SIG-M5 treated with dmso at 0.1 percent for 504 hours (cell line): Measurements from ENCODE around the gene PKN1.
A peak's percentile ranks its signal among the peaks of the same experiment; 100 is the strongest.

Experiments used
- DNase-seq: peaks from one replicate; lab custom pipeline; 2025; ENCODE audit not compliant: unreplicated experiment; lab: John Stamatoyannopoulos, UW

The PKN1 gene

GRCh38 chr19:14406645-14407401 is 26.3 kb upstream of the PKN1 start:
- no peak for DNase-seq

GRCh38 chr19:14407605-14408484 is 25.3 kb upstream of the PKN1 start:
- DNase-seq: no peak

DNA sequence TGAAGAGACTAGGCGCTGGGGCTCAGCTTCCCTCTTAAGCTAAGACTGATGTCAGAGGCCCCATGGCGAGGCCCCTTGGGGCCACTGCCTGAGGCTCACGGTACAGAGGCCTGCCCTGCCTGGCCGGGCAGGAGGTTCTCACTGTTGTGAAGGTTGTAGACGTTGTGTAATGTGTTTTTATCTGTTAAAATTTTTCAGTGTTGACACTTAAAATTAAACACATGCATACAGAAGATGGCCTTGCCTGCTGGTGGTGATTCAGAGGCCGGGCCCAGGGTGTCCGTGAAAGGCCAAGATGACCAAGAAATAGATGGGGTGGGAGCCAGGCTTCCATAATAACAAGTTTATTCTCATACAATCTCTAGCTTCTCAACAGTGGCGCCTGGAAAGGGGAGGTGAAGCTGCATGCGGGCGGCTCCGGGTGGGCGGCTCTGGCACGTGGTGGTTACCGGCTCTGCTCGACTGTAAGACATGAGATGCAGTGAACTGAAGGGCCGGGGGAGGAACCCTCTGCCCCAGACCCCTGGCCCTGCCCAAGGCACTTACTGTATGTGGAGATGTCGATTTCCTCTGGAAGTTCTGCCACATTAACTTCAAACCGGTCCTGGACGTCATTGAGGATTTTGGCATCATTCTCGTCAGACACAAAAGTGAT is 24.5 kb upstream of the PKN1 start:
- no peak for DNase-seq

GRCh38 chr19:14409146-14410023 is 23.7 kb upstream of the PKN1 start:
- no peak for DNase-seq

DNA sequence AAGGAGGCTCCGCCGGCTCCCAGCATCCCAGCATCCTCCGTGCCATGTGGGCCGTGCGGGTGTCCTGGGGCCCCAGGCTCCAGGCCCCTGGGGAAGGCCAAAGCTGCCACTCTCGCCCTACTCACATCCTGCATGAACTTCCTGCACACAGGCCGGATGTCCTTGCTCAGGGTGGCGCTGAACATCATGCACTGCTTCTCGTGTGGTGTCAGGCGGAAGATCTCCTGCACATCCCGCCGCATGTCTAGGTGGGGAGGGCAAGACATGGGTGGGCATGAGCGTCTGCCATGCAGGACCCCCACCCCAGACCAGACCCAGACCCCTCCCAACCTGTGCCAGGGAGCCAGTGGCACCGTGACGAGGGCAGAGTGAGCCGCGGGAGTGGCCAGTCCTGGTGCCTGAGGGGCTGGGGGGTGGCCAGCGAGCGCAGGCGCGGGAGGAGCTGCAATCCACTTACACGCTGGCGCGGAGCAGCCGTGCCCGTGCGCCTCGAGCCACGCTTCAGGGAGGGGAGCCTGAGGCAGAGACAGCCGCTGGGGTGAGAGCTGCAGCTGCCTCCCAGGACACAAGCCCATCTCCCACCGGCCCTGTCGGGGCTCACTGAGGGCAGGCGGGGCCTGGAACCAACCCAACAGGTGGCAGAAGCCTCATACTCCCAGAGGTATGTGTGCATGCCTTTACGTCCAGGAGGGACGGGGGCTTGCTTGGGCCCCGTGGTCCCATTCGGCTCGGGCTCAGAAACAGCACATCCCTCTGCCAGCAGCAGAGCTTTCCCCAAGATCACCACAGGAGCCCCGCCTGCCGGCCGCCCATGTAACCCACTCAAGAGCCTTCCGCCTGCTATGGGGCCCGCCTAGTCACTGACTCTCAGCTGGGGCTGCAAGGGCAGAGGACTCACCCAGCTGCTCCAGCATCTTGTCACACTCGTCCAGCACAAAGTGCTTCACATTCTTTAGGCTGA is 22.7 kb upstream of the PKN1 start:
- DNase-seq: no peak

DNA sequence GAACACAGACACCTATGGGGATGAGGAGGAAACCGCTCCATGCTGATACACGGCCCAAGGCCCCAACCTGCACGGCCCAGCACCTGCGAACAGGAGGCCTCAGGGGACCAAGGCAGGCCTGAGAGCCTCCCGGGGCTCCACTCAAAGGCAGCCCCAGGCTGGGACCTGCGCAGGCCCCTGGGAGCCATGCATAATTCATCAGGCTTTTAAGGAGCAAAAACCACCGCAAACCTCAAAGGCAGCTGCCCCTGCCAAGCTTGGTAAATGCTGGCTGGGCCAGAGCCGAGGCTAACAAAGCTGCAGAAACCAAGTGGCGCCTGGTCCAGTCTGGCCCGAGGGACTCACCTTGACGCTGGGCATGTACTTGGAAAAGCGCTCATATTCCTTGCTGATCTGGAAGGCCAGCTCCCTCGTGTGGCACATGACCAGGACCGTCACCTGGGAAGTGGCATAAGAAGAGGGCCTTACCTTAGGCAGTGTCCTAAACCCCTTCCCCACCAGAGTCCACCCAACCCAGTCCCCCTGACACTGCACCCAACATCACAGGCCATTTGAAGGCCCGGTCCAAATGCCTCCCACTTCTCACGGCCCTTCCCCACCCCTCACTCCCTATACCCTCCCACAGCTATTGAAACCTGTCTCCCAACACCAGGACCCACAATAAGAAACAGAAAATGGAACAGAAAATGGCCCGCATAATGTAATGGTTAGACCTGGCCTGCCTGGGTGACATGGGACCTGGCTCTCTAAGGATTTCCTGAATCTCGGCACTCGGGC is 21.8 kb upstream of the PKN1 start:
- no peak for DNase-seq

GRCh38 chr19:14411938-14412245 is 21.2 kb upstream of the PKN1 start:
- DNase-seq: no peak

DNA sequence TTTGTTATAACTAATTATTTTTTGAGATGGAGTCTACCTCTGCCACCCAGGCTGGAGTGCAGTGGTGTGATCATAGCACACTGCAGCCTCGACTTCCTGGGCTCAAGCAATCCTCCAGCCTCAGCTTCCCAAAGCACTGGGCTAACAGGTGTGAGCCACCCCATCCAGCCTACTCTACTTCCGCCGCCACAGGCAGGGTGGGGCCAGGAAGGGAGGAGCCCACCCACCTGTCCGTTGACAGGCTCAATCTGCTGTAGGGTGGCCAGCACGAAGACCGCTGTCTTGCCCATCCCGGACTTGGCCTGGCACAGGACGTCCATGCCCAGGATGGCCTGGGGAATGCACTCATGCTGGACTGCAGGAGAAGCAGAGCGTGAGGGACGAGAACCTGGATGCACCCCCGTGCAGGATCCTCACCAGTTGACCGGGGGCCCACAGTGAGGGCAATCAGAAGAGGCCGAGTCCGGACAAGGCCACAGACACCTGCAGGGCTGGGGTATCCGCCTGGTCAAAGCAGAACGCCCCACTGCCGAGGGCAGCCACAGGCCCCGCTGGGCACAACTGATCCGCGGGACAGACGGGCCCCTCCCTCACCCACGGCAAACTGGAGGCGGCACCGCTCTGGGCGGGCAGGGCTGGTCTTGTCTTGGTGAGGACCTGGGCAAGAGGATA is 20.6 kb upstream of the PKN1 start:
- no peak for DNase-seq

GRCh38 chr19:14412996-14413692 is 20.0 kb upstream of the PKN1 start:
- DNase-seq: no peak

DNA sequence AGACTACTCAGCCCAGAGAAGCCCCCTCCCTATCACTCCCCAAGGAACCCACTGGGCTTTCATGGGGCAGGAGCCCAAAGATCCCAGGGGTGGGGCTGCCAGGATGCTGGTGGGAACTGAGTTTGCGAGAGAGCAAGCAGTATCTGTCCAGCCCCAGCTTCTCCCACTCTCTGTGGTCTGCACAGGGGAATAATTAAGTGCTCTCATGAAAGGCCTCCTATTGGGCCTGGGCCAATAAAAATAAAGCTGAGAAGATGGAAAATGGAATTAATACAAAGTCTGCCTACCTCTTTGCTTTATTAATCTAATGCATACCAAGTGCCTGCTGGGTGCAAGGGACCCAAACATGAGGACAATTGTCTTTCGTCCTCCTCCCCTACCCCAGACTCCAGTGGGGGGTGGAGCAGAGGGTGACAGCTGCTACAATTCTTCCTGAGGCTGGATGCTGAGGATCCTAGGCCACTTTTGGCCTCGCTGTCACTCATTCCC is 19.4 kb upstream of the PKN1 start:
- no peak for DNase-seq

DNA sequence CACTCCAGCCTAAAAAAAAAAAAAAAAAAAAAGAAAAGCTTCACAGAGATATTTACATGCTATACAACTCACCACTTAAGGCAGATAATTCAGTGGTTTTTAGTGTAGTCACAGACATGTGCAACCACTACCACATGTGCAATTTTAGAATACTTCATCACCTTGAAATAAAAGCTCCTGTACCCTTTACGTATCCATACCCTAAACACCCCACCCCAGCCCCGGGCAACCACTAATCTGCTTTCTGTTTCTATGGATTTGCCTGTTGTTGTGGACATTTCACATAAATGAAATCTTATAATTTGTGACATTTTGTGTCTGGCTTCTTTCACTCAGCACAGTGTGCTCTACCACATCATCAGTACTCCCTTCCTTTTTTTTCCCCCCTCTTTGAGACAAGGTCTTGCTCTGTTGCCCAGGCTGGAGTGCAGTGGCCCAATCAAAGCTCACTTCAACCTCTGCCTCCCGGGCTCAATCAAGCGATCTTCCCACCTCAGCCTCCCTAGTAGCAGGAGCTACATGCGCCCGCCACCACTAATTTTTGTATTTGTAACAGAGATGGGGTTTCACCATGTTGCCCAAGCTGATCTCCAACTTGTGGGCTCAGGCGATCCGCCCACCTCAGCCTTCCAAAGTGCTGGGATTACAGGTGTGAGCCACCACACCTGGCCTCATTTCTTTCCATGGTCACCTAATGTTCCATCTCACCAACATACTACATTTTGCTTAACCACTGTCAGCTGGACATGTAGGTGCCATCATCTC is 18.0 kb upstream of the PKN1 start:
- DNase-seq: no peak

DNA sequence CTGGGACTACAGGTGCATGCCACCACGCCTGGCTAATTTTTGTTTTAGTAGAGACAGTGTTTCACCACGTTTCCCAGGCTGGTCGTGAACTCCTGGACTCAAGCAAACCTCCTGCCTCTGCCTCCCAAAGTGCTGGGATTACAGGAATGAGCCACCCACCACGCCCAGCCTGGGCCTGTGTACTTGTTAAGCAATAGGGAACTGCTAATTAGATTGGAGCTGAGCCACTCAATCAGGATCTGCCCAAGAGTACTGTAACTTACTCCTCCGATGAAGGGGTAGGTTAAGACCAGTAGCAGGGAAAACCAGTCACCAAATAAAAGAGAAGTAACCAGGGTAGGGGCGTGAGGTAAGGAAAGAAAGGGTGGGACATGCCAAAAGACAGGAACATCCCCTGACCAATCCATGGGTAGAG is 16.3 kb upstream of the PKN1 start:
- DNase-seq: peak; percentile 71

- DNase-seq: no peak
These were observed 14.3 kb upstream of the PKN1 start for GRCh38 chr19:14418856-14419105.

- DNase-seq: peak; percentile 99
These were observed 13.8 kb upstream of the PKN1 start, which contains the start of gene DDX39A for GRCh38 chr19:14419106-14419813. DDX39A (minus strand) TSS chr19:14419341; CDS start chr19:14413220, 6,121 bp downstream.

- no peak for DNase-seq
These were observed 7.4 kb upstream of the PKN1 start for GRCh38 chr19:14425696-14426138.

DNA sequence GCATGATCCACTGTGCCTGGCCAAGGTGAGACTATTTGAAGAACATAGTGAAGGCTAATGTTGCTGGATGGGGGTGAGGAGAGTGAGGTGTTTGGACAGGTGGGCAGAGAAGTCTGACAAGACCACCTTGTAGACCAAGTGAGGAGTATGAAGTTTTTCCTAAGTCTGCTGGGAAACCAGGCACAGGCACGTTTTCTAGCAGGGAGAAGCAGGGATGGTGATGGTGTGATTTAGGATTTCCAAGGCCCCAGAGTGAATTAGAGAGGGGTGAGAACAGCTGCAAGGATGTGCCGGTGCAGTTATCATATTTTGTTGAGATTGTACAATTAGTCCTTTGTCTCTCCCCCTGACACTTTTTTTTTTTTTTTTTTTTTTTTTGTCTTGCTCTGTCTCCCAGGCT is 5.6 kb upstream of the PKN1 start:
- no peak for DNase-seq
